HG03095 (cell line): Measurements from ENCODE around the gene SLC38A10.

ENCODE experiments used
- ATAC-seq: cut with Tn5 transposase; IDR thresholded peaks from one replicate; pipeline ENCODE4 v1.9.1; 2021; ENCODE audit warnings: moderate library complexity; ENCODE audit not compliant: unreplicated experiment

SLC38A10 gene

GRCh38 chr17:81279278-81280275, 15.5 kb downstream of the SLC38A10 start:
- no peak for ATAC-seq

DNA sequence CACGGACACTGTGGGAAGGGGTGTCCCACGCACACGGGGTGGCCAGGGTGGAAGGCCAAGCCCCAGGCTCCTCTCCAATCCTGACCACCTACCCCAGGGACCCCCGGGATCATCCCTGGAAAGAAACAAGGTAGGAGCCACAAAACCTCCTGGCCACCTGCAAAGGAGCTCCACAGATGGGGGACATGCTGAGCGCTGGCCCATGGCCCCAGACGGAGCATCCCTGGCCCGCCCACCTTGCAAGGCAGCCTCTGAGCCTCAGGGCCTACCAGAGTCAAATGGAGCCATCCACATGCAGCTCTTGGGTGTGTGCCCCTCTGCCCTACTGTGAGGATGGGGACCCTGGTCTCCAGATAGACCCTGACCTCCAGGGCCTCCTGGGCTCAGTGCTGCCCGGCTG, 16.3 kb downstream of the SLC38A10 start:
- no peak for ATAC-seq

GRCh38 chr17:81277946-81278693, 17.0 kb downstream of the SLC38A10 start:
- ATAC-seq, result no peak

GRCh38 chr17:81277421-81277820, 17.7 kb downstream of the SLC38A10 start:
- no peak for ATAC-seq

DNA sequence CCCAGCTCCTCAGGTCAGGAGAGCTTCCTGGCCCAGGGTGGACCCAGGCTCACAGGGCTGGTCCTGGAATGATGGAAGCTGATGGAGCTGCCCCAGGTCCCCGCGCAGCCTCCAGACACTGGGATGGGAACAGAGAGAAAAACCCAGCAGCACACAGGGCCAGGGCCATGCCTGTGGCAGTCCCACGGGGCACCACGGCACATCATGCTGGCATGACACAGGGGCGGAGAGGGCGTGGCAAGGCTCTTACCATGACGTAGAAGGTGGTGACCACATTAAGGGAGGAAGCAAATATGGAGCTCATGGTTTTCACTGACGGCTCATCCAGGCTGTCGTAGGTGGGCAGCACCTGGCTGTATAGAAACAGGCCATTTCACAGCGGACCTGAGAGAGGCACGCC, 18.3 kb downstream of the SLC38A10 start:
- no peak for ATAC-seq

GRCh38 chr17:81274471-81274855, 20.6 kb downstream of the SLC38A10 start:
- no peak for ATAC-seq

DNA sequence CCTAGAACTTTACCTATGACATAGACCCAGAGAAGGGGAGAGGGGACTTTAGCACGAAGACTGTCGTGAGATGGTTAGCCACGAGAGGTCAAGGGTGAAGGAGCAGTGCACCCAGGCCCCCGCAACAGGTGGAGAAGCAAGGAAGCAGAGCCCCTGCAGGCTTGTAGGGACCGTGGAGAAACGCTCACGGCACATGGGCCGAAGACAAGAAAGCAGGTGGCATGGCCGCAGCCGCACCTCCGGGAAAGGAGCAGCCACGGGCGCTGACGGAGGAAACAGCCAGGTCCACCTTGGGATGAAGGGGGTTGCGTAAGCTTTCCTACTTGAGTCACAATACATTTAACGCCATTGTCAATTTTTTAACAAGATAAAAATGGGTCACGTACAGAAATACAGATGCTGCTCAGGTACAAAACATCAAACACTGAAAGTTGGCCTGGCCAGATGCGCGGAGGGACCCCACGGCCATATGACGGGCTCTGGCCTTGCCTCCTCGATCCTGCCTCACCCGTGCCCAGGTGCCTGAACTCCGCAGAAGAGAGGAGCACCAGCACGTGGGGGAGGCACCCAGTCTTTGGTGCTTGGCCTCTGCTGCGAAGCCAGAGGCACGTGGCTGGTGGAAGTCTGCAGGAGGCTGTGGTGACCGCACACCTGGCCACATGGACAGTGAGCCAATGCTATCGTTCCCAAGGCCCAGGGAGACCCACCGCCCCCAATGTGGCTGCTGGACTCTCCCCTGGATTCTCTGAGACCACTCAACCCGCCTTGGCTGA, 21.2 kb downstream of the SLC38A10 start:
- ATAC-seq, result no peak

- ATAC-seq, result no peak
These were observed 22.5 kb downstream of the SLC38A10 start for GRCh38 chr17:81272616-81273015.

- no peak for ATAC-seq
These were observed 23.9 kb downstream of the SLC38A10 start for GRCh38 chr17:81271226-81271625.

DNA sequence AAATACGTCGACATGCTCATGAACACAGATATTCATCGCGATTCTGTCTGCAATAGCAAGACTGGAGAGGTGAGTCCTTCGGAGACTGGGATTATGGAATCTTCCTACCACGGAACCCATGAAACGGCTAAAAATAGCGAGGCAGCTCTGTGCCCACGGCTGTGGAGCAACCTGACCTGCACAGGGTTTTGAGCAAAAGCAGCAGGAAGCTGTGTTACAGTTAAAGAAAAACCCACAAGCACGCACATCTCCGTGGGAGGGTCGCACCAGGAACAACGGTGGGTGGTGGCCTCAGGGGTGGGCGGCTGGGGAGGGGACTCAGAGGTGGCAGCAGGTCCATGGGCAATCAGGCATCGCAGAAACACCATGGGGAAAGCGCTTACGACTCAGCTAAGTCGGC, 24.8 kb downstream of the SLC38A10 start:
- no peak for ATAC-seq

DNA sequence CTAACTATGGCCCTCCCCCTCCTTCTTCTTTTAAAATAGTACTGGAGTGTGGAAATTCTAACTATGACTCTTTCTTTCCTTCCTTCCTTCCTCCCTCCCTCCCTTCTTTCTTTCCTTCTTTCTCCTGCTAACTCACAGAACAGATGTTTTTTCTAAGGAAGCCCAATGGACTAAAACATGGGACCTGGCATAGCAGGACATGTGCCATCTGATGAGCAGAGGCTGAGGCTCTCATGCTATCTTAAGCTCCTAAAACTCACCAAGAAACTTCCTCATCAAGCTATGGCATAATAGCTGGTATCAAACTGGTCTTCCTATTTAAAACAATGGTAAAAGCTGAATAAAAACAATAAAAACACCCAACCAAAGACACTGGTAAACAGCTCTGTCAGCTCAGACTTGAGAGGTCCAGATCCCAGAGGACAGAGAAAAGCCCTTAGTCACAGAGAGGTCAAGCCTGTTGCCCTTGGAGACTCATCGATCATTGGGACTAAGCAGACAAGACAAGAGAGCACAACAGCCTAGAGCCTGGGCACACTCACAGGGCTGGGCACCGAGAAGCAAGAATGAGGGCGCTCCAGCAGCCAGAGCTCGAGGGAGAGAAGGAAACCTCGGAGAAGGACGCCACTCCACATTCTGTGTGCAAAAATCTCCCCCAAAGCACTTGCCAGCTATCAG, 27.6 kb downstream of the SLC38A10 start:
- ATAC-seq, result no peak

- no peak for ATAC-seq
These were observed 29.5 kb downstream of the SLC38A10 start for GRCh38 chr17:81265576-81265975.

DNA sequence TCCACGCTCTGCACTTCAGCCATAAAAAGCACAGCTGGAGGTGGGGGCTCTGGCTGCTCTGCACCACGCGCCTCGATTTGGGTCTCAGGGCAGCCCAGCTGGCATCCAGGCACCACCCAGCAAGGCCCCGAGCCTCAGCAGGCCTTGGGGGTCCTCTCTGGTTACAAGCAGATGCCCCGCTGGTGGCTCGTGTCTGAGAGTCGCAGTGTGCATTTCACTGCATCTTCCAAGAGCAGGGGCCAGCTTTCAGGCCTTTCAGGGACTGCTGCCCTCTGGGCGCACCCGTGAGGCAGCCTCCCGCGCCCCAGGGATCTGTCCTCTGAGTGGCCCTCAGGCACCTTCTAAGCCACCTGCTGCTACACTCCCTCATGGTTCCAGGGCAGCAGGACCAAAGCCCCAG, 30.5 kb downstream of the SLC38A10 start:
- no peak for ATAC-seq

- no peak for ATAC-seq
These were observed 31.5 kb downstream of the SLC38A10 start for GRCh38 chr17:81263371-81264181.

GRCh38 chr17:81261582-81262336, 33.3 kb downstream of the SLC38A10 start:
- no peak for ATAC-seq

DNA sequence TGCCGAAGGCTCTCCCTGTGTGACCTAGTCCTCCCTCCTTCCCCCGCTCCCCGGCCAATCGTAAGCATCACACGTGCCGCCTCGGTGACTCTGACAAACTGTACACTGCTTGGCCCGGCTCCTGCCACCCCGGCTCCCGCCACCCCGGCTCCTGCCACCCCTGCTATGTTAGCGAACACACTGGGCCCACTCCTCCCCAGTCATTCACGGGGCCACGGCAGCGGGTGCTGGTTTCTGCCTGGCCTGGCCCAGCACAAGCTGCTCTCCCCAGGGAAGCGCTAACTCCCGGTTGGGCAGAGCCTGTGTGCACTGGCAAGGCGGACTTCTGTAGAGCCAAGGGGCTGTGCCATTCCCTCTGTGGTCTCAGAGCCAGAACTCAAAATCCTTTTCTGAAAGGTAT, 34.0 kb downstream of the SLC38A10 start:
- ATAC-seq, result no peak

DNA sequence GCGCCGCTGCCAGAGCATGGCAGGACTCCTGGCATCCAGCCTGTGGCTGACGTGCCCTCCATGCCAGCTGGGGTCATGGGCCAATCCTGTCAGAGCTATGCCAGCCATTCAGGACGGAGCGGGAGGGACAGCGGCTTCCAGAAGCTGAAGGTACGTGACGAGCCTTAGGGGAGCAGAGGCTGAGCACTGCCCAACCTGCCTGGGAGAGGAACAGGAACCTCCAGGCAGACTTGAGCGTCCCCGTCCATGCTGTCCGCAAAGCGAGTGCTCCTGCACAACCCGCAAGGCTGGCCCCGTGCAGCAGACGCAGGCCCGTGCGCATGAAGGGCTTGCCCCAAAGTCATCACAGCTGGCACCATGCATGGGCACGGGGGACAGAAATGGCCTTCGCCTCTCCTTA, 34.5 kb downstream of the SLC38A10 start:
- no peak for ATAC-seq

GRCh38 chr17:81260171-81260570, 34.9 kb downstream of the SLC38A10 start:
- no peak for ATAC-seq

DNA sequence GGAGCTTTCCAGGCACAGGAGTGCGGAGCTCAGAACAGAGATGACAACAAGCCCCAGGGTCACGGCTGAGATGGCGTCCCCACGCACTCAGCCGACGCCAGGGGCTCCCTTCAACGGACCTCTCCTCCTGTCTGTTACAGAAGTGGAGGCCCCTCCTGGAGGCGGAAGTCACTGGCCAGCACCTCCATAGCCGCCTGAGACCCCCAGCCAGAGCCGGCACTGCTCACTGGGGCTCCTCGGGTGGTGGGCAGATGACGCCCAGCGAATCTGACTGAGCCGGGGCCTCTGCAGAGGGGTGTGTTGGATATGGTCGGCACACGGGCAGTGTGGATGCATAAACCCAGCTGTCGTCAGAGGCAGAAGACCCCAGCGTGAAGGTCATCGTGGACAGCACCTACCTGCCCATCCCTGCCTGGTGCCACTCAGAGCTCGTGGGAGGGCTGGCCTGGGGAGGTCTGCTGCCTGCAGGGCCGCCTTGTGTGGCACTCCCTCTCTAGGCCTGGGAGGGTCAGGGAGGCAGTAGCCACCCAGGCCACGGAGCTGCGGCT, 36.0 kb downstream of the SLC38A10 start:
- ATAC-seq, result no peak
